Measurements from ENCODE around the gene CADPS2. TPM values are rescaled to one million over a fixed set of nuclear protein-coding genes. Genes with fewer than 3 reads are reported as not detected.

Gene CADPS2
- total and polyA plus RNA-seq, 2 of the 8 experiments (the other 6 are each of a cell fraction or from before 2014, with no cell fraction given) = 8.9 to 22.3 TPM

DNA sequence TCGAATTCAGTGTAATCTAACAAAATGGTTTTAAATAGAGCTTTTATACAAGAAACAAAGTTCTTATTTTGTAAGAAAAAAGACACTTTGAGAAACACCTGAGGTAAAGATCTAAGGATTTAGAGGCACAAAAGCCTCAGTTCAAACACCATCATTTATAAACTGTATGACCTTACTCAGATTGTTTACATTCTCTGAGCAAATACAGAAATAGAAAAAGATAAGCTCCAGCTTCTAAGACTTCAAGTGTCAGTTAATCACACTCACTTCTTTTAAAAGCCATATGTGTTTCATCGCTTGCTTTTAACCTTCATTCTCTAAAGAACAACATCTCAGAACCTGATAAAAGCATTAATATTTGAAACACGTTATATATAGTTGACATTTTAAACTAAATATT, 27.9 kb downstream of the CADPS2 start (continued):
- TF ChIP-seq RXRA (IDR thresholded peaks at IDR 0.05; ENCODE audit: insufficient read depth, low read depth, low read length) (no peak), RAD21 (IDR thresholded peaks at IDR 0.05 in 1 of 2, conservative IDR thresholded peaks at IDR 0.05 in 1 of 2; ENCODE audit: low read depth in 2 of 2, low read length in 2 of 2) (no peak), SP1 (IDR thresholded peaks at IDR 0.05; ENCODE audit: low read depth, low read length) (no peak), YY1 (IDR thresholded peaks at IDR 0.05; ENCODE audit: low read depth, low read length) (no peak), GABPA (IDR thresholded peaks at IDR 0.05; ENCODE audit: borderline replicate concordance, insufficient read depth, low read length) (no peak), NANOG (IDR thresholded peaks at IDR 0.05; ENCODE audit: insufficient read depth, low read depth, low read length, poor library complexity, severe bottlenecking) (no peak)
- TF ChIP-seq, protein P1, sequence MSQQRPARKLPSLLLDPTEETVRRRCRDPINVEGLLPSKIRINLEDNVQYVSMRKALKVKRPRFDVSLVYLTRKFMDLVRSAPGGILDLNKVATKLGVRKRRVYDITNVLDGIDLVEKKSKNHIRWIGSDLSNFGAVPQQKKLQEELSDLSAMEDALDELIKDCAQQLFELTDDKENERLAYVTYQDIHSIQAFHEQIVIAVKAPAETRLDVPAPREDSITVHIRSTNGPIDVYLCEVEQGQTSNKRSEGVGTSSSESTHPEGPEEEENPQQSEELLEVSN (IDR thresholded peaks at IDR 0.05) = no peak

Measured in H1 (cell line).